ENCODE results near the gene NBL1. TPM values are rescaled to one million over a fixed set of nuclear protein-coding genes. Genes with fewer than 3 reads are reported as not detected.

Gene NBL1
- total and polyA plus RNA-seq, 2 experiments from 2014 or later: 6.1 to 10.6 TPM

- no peak overlapping the region for H2AFZ ChIP-seq
- no peak overlapping the region for H3K27ac Mint-ChIP-seq
- peaks cover 10% of the 10 kb centered on the region for H3K4me1 Mint-ChIP-seq
- H3K4me3 ChIP-seq: no peak overlapping the region
- no peaks in the 10 kb centered on the region for H3K36me3 Mint-ChIP-seq (ENCODE audit: low read depth)
- H4K20me1 ChIP-seq (replicated peaks; ENCODE audit: insufficient read depth): peaks cover 37% of the 10 kb centered on the region
- H3K4me3 Mint-ChIP-seq: no peak overlapping the region
- H3K36me3 ChIP-seq (ENCODE audit: insufficient read depth): no peaks in the 10 kb centered on the region
- DNase-seq (ENCODE audit: low spot score) (no peak), ATAC-seq (no peak)
- H3F3A ChIP-seq (replicated peaks; ENCODE audit: low read depth): no peaks in the 10 kb centered on the region
- H3K27me3 Mint-ChIP-seq (ENCODE audit: insufficient read depth, low read depth, poor library complexity): peaks cover 4% of the 10 kb centered on the region
- H3K27me3 ChIP-seq (ENCODE audit: insufficient read depth): no peaks in the 10 kb centered on the region
- H3K79me2 ChIP-seq (replicated peaks; ENCODE audit: insufficient read depth): peaks cover 77% of the 10 kb centered on the region
- peaks cover 10% of the 10 kb centered on the region for H3K4me1 ChIP-seq (ENCODE audit: insufficient read depth)
- TF ChIP-seq ZNF462 (CRISPR knock-in tag; IDR thresholded peaks at IDR 0.05): no peak
- H3K9me2 ChIP-seq (ENCODE audit: insufficient read depth): no peaks in the 10 kb centered on the region
- H3K27ac ChIP-seq (ENCODE audit: low read depth): no peak overlapping the region
- H3K9me3 Mint-ChIP-seq: no peaks in the 10 kb centered on the region
- H3K4me2 ChIP-seq: no peak overlapping the region
Measured at GRCh38 chr1:19599810-19600209, 44.3 kb upstream of the NBL1 start.

- H3F3A ChIP-seq (replicated peaks; ENCODE audit: low read depth): 0 out of 2 replicates have a peak, but pooled peaks cover 4% of the 10 kb centered on the region
- H3K79me2 ChIP-seq (replicated peaks; ENCODE audit: insufficient read depth): peaks cover 100% of the 10 kb centered on the region
- DNase-seq (ENCODE audit: low spot score): no peak
- Mint-ChIP-seq H3K9me3 (no peaks in the 10 kb centered on the region), H3K4me3 (no peak overlapping the region), H3K4me1 (peaks cover 11% of the 10 kb centered on the region), H3K27me3 (ENCODE audit: insufficient read depth, low read depth, poor library complexity) (no peaks in the 10 kb centered on the region), H3K36me3 (ENCODE audit: low read depth) (no peaks in the 10 kb centered on the region), H3K27ac (no peak overlapping the region)
- peaks cover 6% of the 10 kb centered on the region for H3K4me1 ChIP-seq (ENCODE audit: insufficient read depth)
- H2AFZ ChIP-seq: no peak overlapping the region
- H4K20me1 ChIP-seq (replicated peaks; ENCODE audit: insufficient read depth): peaks cover 59% of the 10 kb centered on the region
- H3K36me3 ChIP-seq (ENCODE audit: insufficient read depth): no peaks in the 10 kb centered on the region
- H3K27ac ChIP-seq (ENCODE audit: low read depth): no peak overlapping the region
- H3K27me3 ChIP-seq (ENCODE audit: insufficient read depth): no peaks in the 10 kb centered on the region
- no peak for ATAC-seq
- TF ChIP-seq EZH2 (IDR thresholded peaks at IDR 0.05; ENCODE audit: low read depth, unreplicated experiment) (no peak), CREB1 (CRISPR knock-in tag; IDR thresholded peaks at IDR 0.05; ENCODE audit: low read depth) (no peak), POLR2AphosphoS5 (IDR thresholded peaks at IDR 0.05; ENCODE audit: low read depth) (no peak), NANOG (IDR thresholded peaks at IDR 0.05; ENCODE audit: borderline replicate concordance) (no peak), STAT1 (IDR thresholded peaks at IDR 0.05; ENCODE audit: unreplicated experiment) (no peak), ETS1 (IDR thresholded peaks at IDR 0.05) (no peak), JUNB (IDR thresholded peaks at IDR 0.05; ENCODE audit: unreplicated experiment) (no peak)
- TF ChIP-seq, protein P1, sequence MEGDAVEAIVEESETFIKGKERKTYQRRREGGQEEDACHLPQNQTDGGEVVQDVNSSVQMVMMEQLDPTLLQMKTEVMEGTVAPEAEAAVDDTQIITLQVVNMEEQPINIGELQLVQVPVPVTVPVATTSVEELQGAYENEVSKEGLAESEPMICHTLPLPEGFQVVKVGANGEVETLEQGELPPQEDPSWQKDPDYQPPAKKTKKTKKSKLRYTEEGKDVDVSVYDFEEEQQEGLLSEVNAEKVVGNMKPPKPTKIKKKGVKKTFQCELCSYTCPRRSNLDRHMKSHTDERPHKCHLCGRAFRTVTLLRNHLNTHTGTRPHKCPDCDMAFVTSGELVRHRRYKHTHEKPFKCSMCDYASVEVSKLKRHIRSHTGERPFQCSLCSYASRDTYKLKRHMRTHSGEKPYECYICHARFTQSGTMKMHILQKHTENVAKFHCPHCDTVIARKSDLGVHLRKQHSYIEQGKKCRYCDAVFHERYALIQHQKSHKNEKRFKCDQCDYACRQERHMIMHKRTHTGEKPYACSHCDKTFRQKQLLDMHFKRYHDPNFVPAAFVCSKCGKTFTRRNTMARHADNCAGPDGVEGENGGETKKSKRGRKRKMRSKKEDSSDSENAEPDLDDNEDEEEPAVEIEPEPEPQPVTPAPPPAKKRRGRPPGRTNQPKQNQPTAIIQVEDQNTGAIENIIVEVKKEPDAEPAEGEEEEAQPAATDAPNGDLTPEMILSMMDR (conservative IDR thresholded peaks at IDR 0.05; ENCODE audit: low read depth in 2 of 2): no peak
- TF ChIP-seq, protein P2, sequence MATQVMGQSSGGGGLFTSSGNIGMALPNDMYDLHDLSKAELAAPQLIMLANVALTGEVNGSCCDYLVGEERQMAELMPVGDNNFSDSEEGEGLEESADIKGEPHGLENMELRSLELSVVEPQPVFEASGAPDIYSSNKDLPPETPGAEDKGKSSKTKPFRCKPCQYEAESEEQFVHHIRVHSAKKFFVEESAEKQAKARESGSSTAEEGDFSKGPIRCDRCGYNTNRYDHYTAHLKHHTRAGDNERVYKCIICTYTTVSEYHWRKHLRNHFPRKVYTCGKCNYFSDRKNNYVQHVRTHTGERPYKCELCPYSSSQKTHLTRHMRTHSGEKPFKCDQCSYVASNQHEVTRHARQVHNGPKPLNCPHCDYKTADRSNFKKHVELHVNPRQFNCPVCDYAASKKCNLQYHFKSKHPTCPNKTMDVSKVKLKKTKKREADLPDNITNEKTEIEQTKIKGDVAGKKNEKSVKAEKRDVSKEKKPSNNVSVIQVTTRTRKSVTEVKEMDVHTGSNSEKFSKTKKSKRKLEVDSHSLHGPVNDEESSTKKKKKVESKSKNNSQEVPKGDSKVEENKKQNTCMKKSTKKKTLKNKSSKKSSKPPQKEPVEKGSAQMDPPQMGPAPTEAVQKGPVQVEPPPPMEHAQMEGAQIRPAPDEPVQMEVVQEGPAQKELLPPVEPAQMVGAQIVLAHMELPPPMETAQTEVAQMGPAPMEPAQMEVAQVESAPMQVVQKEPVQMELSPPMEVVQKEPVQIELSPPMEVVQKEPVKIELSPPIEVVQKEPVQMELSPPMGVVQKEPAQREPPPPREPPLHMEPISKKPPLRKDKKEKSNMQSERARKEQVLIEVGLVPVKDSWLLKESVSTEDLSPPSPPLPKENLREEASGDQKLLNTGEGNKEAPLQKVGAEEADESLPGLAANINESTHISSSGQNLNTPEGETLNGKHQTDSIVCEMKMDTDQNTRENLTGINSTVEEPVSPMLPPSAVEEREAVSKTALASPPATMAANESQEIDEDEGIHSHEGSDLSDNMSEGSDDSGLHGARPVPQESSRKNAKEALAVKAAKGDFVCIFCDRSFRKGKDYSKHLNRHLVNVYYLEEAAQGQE (IDR thresholded peaks at IDR 0.05; ENCODE audit: unreplicated experiment): no peak
- no peaks in the 10 kb centered on the region for H3K9me2 ChIP-seq (ENCODE audit: insufficient read depth)
- H3K4me2 ChIP-seq: no peak overlapping the region
- no peak overlapping the region for H3K4me3 ChIP-seq
Measured at GRCh38 chr1:19602486-19602885, 41.6 kb upstream of the NBL1 start.

Data from GM23338 (cell line).